Urinary bladder (tissue), 4 donors: Measurements from ENCODE around the gene ZFPM1. TPM values are rescaled to one million over a fixed set of nuclear protein-coding genes. Genes with fewer than 3 reads are reported as not detected.
A peak's percentile ranks its signal among the peaks of the same experiment; 100 is the strongest.
"Not testable (repeated sequence)": the region's sequence is repeated elsewhere in the genome, so short reads cannot be mapped to it uniquely, and the experiment has no call there.

Experiments
- DNase-seq: peaks from one replicate; pipeline ENCODE4 v3.0.0-alpha.2; 2015; ENCODE audit errors: extremely low spot score
- H3K27ac ChIP-seq: one replicate; pipeline ENCODE4 v1.5.1; 2013; ENCODE audit warnings: low read depth, mild to moderate bottlenecking, moderate library complexity
- H3K36me3 ChIP-seq: one replicate; pipeline ENCODE4 v1.6.1; 2013; ENCODE audit warnings: mild to moderate bottlenecking, moderate library complexity; ENCODE audit not compliant: insufficient read depth
- H3K4me1 ChIP-seq: one replicate; pipeline ENCODE4 v1.6.1; 2013; ENCODE audit warnings: mild to moderate bottlenecking, moderate library complexity; ENCODE audit not compliant: insufficient read depth
- H3K4me3 ChIP-seq: one replicate; pipeline ENCODE4 v1.5.1; 2013; ENCODE audit warnings: low read depth, low read length
- WGBS: extraction: QIAGEN DNeasy Blood & Tissue Kit; methylation state at CpG from one replicate; pipeline ENCODE4 v1.1.7; 2013; 5-methylcytosine and 5-hydroxymethylcytosine counted together
- polyA plus RNA-seq: library from polyadenylated mRNA; stranded (reverse); fragments of 200-250 nt; gene quantifications from one replicate; pipeline ENCODE4 v1.2.3, GENCODE V29; 2013
- total RNA-seq: library from RNA; depleted of rRNA; stranded (reverse); fragments of >200 nt; gene quantifications from one replicate; pipeline ENCODE4 v1.2.3, GENCODE V29; 2014
- donor health status: healthy with polysubstance abuse.
- donor health status: healthy.

The ZFPM1 gene
- total and polyA plus RNA-seq, 2 donors = 2.1 to 2.7 TPM

DNA sequence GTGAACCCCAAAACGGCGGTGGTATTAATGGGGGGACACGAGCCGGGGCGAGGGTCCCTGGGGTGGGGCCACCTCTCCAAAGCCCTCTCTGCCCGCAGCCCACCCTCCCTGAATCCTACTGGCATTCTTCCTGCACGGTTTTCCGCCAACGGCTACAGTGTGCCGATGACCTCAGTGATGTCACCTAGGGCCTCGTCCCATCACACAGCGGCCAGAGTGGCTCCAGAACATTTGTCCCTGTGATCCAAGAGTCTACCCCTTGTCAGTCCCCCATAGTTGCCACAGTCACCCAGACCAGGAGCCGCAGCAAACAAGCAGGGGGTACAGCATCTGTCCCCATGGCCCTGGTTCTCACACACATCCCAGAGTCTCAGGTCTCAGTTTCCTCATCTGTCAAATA lies 13.9 kb downstream of the ZFPM1 start:
- Histone ChIP-seq H3K4me1 (no peaks in the 10 kb centered on the region), H3K27ac (no peak overlapping the region), H3K36me3 (no peaks in the 10 kb centered on the region), H3K4me3 (no peak overlapping the region)
- 94% methylated on average over 13 of the region's 13 CpGs for WGBS
- DNase-seq = no peak

GRCh38 chr16:88467541-88467944 lies 14.5 kb downstream of the ZFPM1 start:
- DNase-seq = no peak
- Histone ChIP-seq H3K27ac (no peak overlapping the region), H3K4me1 (no peaks in the 10 kb centered on the region), H3K4me3 (no peak overlapping the region), H3K36me3 (no peaks in the 10 kb centered on the region)
- WGBS = 83% methylated on average over 18 of the region's 18 CpGs

GRCh38 chr16:88468275-88469129 lies 15.4 kb downstream of the ZFPM1 start:
- WGBS = 61% methylated on average over 20 of the region's 20 CpGs
- no peak for DNase-seq
- no peak overlapping the region for H3K27ac ChIP-seq
- H3K4me1 ChIP-seq = no peaks in the 10 kb centered on the region
- H3K4me3 ChIP-seq = no peak overlapping the region
- no peaks in the 10 kb centered on the region for H3K36me3 ChIP-seq

GRCh38 chr16:88469615-88470395 lies 16.7 kb downstream of the ZFPM1 start:
- H3K36me3 ChIP-seq = no peaks in the 10 kb centered on the region
- DNase-seq = no peak
- no peak overlapping the region for H3K4me3 ChIP-seq
- no peak overlapping the region for H3K27ac ChIP-seq
- 81% methylated on average over 19 of the region's 19 CpGs for WGBS
- no peaks in the 10 kb centered on the region for H3K4me1 ChIP-seq

DNA sequence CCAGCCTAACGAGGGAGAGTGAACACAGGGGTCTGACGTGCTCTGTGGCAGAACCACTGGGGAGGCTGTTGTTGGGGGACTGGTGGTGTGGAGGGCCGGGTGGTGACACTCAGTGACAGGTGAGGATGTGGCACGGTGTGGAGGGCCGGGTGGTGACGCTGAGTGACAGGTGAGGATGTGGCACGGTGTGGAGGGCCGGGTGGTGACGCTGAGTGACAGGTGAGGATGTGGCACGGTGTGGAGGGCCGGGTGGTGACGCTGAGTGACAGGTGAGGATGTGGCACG lies 17.3 kb downstream of the ZFPM1 start:
- 91% methylated on average over 8 of the region's 13 CpGs for WGBS
- H3K4me3 ChIP-seq, H3K27ac ChIP-seq, H3K36me3 ChIP-seq, DNase-seq, H3K4me1 ChIP-seq: not testable (repeated sequence)

GRCh38 chr16:88470696-88471095 lies 17.6 kb downstream of the ZFPM1 start:
- not testable (repeated sequence) for H3K36me3 ChIP-seq, DNase-seq
- 91% methylated on average over 24 of the region's 24 CpGs for WGBS

DNA sequence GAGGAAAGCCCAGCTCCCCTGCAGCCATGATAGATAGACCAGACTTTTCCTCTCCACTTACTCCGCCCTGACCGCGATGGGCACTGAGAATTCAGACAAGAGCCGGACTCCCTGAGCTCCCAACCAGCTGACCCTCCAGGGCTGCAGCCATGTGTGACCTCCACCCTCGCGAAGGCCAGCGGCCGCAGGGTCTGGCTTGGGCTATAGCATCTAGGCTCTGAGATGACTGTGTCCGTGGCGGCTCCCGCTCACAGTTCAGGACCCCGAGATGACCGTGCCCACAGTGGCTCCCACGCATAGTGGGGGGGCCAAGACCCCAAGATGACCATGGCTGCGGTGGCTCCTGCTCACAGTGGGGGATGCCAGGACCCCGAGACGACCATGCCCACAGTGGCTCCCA lies 18.0 kb downstream of the ZFPM1 start:
- 96% methylated on average over 17 of the region's 17 CpGs for WGBS
- no peak overlapping the region for H3K27ac ChIP-seq

More at GRCh38 chr16:88470696-88471095, 17.6 kb downstream of the ZFPM1 start:
- not testable (repeated sequence) for H3K27ac ChIP-seq, H3K4me1 ChIP-seq, H3K4me3 ChIP-seq

DNA sequence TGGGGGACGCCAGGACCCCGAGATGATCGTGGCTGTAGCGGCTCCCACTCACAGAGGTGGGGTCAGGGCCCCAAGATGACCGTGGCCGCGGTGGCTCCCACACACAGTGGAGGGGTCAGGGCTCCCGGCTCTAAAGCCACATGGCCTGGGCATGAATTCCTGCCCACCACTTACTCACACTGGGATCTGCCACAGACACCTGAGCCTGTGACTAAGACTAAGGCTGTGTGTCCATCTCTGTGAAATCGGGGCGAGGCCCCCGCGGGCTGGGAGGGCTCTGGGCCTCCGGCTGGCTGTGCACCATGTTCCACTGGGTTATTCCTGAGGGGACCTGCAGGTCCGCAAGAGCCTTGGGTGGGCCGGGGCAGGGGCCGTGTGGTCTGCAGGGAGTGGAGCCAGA lies 18.5 kb downstream of the ZFPM1 start:
- Histone ChIP-seq H3K4me3 (no peak overlapping the region), H3K27ac (no peak overlapping the region), H3K4me1 (no peaks in the 10 kb centered on the region), H3K36me3 (no peaks in the 10 kb centered on the region)
- DNase-seq = no peak
- WGBS = 92% methylated on average over 16 of the region's 16 CpGs

More for the DNA sequence above, 18.0 kb downstream of the ZFPM1 start:
- DNase-seq = no peak
- no peaks in the 10 kb centered on the region for H3K4me1 ChIP-seq
- H3K36me3 ChIP-seq = no peaks in the 10 kb centered on the region
- no peak overlapping the region for H3K4me3 ChIP-seq

- Histone ChIP-seq H3K4me1 (no peaks in the 10 kb centered on the region), H3K4me3 (no peak overlapping the region), H3K36me3 (no peaks in the 10 kb centered on the region), H3K27ac (no peak overlapping the region)
- WGBS = 78% methylated on average over 12 of the region's 12 CpGs
- no peak for DNase-seq
Measured at GRCh38 chr16:88472069-88472468, 19.0 kb downstream of the ZFPM1 start.

DNA sequence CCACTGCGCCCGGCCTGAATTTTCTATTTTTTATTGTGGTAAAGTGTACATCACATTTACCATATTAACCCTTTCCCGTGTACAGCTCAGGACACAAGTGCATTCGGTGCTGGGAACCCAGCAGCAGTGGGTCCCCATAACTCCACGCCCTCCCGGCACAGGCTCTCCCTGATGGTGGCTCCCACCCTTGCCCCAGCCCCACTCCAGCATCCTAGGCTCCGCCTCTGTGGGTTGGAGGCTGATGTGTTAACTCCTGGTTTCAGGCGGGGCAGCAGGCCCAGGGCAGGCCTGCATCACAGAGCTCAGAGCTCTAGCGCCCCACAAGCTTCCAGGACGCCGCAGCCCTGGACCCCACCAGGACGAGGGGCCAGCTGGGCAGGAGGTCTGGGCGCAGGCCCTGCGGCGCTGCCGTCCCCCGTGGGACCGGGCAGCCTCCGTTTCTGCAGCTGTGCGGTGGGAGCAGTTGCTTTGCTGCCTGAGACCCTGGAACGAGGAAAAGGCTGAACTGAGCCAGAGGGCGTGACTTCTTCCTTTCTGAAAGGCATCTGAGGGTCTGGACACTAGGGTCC lies 19.6 kb downstream of the ZFPM1 start:
- no peaks in the 10 kb centered on the region for H3K4me1 ChIP-seq
- H3K27ac ChIP-seq = no peak overlapping the region
- WGBS = 56% methylated on average over 22 of the region's 22 CpGs
- H3K4me3 ChIP-seq = no peak overlapping the region
- no peaks in the 10 kb centered on the region for H3K36me3 ChIP-seq
- DNase-seq = no peak

DNA sequence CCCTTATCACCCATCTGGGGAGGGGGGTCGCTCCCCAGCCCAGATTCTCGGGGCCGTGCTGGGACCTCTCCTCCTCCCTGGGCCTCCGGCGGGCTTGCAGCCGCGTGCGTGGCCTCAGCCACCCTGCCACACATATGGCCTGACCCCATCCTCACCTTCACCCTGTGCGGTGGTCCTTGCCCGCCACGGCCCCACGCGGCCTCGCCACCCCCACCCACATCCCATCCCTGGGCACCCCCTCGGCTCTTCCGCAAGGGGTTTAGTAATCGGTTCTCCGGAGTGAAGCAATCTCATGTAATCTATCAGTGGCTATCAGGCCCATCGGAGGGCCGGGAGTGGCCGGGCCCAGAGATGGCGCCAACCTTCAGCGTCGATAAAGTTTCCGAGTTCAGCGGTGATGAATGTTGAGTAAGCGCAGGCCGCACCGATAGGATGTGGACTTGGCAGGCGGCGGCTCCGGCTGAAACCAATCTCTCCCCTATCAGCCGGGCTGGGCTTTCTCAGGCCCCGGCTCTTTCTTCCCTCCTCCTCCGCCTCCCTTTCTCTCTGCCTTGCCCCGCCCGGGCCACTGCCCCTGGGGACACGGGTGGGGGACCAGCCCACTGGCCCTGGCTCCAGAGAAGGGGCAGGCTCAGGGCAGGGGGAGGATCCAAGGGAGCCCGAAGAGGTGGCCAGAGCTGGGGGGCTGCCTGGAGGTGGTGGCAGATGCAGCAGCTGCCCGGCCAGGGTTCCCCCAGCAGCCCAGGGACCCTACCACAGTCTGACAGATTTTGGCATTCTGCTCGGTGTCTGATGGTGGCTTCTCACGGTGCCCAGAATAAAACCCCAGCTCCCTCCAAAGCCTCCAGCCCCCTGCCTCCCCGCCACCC lies 20.8 kb downstream of the ZFPM1 start:
- Histone ChIP-seq H3K4me3 (no peak overlapping the region), H3K27ac (peak overlapping the region; percentile 26), H3K36me3 (no peaks in the 10 kb centered on the region), H3K4me1 (no peaks in the 10 kb centered on the region)
- WGBS = 63% methylated on average over 43 of the region's 43 CpGs
- no peak for DNase-seq

- WGBS = 92% methylated on average over 13 of the region's 13 CpGs
- no peak overlapping the region for H3K27ac ChIP-seq
- DNase-seq = no peak
- H3K4me1 ChIP-seq = no peaks in the 10 kb centered on the region
- no peaks in the 10 kb centered on the region for H3K36me3 ChIP-seq
- no peak overlapping the region for H3K4me3 ChIP-seq
Measured at GRCh38 chr16:88475037-88475436, 22.0 kb downstream of the ZFPM1 start.

- Histone ChIP-seq H3K27ac (no peak overlapping the region), H3K4me1 (no peaks in the 10 kb centered on the region), H3K36me3 (no peaks in the 10 kb centered on the region), H3K4me3 (no peak overlapping the region)
- 80% methylated on average over 14 of the region's 14 CpGs for WGBS
- no peak for DNase-seq
Measured at GRCh38 chr16:88476203-88476602, 23.1 kb downstream of the ZFPM1 start.
